Femur (tissue), 1 donor: ENCODE results near the gene ANGPTL4.
"Not testable (repeated sequence)": the region's sequence is repeated elsewhere in the genome, so short reads cannot be mapped to it uniquely, and the experiment has no call there.

Experiments used
- DNase-seq: peaks from one replicate; pipeline ENCODE4 v3.0.0-alpha.2; 2017

Gene ANGPTL4, protein sequence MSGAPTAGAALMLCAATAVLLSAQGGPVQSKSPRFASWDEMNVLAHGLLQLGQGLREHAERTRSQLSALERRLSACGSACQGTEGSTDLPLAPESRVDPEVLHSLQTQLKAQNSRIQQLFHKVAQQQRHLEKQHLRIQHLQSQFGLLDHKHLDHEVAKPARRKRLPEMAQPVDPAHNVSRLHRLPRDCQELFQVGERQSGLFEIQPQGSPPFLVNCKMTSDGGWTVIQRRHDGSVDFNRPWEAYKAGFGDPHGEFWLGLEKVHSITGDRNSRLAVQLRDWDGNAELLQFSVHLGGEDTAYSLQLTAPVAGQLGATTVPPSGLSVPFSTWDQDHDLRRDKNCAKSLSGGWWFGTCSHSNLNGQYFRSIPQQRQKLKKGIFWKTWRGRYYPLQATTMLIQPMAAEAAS

DNA sequence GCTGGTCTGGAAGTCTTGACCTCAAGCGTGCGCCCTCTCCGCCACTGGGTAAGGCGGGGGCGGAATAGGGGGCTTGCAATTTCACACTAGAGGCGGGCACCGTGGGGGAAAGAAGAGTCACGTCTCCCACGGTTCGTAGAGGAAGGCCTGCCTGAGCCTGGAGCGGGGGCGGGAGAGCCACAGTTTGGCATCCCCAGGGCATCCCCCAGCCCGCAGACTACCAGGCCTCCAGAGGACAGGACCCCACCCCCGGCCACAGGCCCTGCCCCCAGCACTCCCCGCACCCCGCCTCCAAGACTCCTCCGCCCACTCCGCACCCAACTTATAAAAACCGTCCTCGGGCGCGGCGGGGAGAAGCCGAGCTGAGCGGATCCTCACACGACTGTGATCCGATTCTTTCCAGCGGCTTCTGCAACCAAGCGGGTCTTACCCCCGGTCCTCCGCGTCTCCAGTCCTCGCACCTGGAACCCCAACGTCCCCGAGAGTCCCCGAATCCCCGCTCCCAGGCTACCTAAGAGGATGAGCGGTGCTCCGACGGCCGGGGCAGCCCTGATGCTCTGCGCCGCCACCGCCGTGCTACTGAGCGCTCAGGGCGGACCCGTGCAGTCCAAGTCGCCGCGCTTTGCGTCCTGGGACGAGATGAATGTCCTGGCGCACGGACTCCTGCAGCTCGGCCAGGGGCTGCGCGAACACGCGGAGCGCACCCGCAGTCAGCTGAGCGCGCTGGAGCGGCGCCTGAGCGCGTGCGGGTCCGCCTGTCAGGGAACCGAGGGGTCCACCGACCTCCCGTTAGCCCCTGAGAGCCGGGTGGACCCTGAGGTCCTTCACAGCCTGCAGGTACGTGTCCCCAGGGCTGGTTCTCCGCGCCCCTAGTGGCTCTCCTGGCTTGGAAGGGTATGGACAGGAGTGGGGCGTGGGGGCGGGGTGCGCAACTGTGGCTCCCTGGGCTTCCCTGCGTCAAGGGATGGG lies at the start of gene ANGPTL4:
Gene ANGPTL4 (plus strand): TSS at position 353 of the 969 bp plus-strand sequence. CDS start 167 bp downstream, at position 520.
- DNase-seq: peak; percentile 83

DNA sequence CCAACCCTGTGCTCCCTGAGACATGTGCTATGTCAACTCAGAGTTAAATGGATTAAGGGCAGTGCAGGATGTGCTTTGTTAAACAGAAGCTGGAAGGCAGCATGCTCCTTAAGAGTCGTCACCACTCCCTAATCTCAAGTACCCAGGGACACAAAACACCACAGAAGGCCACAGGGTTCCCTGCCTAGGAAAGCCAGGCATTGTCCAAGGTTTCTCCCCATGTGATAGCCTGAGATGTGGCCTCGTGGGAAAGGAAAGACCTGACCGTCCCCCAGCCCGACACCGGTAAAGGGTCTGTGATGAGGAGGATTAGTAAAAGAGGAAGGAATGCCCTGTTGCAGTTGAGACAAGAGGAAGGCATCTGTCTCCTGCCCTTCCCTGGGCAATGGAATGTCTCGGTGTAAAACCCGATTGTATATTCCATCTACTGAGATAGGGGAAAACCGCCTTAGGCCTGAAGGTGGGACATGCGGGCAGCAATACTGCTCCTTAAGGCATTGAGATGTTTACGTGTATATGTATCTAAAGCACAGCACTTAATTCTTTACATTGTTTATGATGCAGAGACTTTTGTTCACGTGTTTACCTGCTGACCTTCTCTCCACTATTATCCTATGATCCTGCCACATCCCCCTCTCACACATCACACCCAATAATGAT lies 48.8 kb upstream of the ANGPTL4 start:
- not testable (repeated sequence) for DNase-seq

DNA sequence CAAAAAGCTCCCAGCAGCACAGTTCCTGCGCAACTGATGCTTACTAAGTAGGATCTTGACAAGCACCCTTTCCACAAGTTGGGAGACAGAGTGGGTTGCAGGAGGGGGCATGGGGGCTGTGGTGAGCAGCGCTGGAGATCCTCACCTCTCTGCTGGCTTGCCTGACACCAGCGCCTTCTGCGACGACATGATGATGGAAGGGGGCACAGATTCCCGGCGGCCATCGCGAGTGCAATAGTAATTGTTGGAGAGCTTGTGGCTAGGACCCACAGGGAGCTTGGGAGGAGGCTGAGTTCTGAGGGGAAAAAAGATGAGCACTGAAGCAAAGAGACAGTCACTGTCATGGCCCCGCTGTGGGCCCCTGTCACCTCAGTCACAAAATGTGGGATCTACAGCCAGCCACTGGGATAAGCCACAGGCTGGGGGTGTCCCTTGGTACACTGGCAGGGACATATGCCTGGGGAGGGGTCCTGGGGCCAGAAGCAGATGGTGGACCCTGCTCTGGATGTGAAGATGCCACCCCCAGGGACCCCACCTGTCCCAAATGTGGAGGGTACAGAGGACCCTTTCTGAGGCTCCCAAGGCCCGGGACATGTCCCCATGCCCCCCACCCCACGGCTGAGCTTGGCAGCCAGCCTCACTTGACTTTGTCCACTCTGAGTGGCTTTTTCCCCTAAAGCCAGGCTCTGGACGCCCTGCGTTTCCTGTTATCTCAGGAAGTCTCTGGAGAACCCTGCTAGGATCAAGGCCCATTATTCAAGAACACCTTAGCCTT lies 47.4 kb upstream of the ANGPTL4 start:
- DNase-seq: no peak

DNA sequence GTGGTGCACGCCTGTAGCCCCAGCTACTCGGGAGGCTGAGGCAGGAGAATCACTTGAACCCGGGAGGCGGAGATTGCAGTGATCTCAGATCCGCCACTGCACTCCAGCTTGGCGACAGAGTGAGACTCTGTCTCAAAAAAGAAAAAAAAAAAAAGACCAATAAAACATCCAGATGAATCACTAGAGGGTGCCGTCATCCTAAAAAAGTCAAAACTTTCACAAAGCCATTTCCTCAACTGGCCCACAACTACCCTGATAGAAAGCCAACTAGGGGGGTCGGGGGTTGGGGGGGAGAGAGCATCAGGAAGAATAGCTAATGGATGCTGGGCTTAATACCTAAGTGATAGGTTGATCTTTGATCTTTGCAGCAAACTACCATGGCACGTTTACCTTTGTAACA lies 45.1 kb upstream of the ANGPTL4 start:
- not testable (repeated sequence) for DNase-seq

DNA sequence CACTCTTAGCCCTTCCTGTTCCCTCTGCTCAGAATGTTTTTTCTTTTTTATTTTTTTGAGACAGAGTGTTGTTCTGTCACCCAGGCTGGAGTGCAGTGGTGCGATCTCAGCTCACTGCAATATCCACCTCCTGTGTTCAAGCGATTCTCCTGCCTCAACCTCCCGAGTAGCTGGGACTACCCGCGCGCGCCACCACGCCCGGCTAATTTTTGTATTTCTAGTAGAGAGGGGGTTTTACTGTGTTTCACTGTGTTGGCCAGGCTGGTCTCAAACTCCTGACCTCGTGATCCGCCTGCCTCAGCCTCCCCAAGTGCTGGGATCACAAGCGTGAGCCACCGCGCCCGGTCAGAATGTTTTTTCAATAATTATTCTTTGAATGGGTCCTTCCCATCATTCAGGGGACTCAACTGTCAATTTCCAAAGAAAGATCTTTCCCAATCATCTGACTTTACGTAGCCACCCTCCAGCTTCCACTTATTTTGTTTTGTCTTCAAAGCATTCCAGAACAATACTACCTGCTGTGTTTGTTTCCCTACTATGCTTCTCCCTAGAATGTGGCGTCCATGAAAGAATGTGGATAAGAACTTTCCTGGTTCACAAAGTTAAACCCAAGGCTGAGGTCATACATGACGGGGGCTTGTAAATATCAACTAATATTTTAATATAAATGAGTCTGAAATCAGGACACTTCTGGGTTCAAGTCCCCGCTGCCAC lies 44.0 kb upstream of the ANGPTL4 start:
- no peak for DNase-seq

DNA sequence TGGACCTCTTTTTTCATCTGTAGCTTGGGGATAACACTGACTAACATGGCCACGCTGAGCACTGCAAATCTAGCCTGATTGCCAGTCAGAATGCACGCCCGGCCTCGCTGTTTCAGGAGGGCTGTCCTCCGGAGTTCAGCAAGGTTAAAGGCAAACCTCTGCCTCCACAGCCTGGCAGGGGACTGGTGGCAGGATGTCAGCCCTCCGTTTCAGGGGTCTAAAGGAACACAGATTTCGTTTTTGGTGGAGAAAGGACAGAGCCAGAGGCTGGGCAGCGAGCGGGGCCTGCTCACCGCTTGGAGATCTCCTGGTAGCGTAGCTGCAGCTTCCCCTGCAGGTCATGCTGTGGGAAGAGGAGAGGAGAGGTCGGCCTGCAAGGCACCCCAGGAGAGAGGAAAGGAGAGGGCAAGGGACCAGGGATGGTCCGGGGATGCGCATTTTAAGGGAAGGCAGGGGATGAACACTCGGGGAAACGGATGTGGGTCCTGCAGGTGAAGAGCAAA lies 43.3 kb upstream of the ANGPTL4 start:
- no peak for DNase-seq

DNA sequence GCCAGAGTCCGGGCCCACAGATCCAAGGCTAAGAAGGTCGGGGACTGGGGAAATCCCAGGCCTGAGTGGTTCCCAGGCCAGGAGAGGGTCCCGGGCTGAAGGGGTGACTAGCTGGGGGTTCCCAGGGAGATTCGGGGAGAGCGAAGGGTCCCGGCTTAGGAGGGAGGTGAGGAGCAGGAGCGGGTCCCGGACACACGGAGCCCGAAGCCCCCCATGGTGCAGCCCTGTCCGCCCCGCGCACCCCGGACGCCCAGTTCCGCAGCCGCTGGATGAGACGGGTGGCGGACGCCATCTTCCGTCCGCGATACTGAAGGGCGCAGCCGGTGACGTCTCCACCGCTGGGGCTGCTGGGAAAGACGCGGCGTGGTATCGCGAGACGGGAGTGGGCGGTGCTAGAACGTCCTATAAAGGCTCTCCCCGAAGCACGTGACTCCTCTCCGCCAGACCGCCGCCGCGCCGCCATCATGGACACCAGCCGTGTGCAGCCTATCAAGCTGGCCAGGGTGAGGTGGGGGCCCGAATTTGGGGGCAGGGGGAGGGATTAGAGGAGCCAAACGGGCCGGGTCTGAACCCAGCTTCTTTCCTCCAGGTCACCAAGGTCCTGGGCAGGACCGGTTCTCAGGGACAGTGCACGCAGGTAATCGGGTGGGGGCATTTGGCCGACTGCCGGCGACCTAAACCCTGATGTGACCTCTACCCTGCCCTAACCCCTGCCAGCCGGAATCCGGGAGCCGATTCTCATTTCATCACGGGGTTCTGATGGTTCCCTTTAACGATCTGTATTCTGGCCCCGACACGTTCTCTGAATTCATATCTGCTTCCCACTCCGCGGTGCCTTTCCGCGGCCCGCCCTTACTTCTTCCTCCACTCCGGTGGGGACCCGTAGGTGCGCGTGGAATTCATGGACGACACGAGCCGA lies 42.6 kb upstream of the ANGPTL4 start, which contains the start of the genes NDUFA7 and RPS28:
Gene NDUFA7 (minus strand): TSS at position 309 of the 919 bp plus-strand sequence. CDS start 17 bp downstream, at position 292.
Gene RPS28 (plus strand): TSS at position 430 of the 919 bp plus-strand sequence. CDS start 35 bp downstream, at position 465.
- peak; percentile 98 for DNase-seq

DNA sequence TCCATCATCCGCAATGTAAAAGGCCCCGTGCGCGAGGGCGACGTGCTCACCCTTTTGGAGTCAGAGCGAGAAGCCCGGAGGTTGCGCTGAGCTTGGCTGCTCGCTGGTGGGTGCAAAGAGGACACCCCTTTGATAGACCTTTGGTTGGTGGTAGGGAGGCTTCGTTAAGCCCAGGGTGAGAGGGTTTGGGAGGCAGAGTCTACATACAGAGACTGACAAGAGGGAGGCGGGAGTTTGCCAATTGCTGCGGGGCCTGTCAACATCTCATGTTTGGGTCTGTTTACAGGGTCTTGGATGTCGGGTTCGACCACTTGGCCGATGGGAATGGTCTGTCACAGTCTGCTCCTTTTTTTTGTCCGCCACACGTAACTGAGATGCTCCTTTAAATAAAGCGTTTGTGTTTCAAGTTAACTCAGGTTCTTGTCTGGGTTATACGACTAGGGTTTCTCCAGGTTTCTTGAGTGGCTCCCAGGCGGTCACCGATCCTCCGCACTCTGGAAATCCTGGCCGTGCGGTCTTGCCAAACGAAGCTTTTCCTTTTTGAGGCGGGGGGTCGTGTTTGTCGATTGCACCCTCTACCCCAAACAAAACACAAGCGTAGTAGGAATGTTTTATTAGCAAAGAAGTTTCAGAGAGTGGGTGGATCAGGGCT lies 41.8 kb upstream of the ANGPTL4 start:
- DNase-seq: no peak

DNA sequence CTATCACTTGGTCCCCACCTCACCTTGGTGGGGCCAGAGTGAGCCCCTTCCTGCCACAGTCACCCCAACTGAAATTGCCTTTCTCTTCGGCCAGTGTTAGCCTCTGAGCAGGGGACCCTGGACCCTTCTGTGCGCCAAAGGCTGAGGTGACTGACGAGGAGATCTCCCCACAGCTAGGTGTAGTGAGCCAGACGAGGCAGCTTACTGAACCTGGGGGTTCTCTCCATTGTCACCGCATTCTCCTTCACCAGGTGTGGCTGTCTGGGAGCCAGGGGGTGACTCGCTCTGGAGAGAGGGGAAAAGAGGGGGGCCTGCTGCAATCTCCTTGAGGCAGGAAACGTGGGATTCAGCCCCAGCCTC lies 41.3 kb upstream of the ANGPTL4 start:
- DNase-seq: no peak

DNA sequence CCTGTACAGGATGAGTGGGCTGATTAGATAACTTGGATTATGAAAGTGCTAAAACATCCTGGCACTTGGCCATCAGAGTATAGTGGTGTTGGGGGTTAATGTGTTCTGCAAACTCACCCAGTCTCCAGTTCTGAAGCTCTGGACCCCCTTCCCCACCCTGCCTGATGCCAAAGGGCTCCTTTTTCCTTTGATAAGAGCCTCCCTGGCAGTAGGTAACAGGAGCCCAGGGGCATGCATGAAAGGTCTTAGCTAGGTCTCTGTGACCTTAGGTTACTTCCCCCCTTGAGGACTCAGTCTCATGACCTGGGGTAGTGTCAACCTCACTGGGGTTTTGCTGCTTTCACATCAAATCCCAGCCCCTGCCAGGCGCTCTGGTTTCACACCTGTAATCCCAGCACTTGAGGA lies 40.2 kb upstream of the ANGPTL4 start:
- DNase-seq: no peak

DNA sequence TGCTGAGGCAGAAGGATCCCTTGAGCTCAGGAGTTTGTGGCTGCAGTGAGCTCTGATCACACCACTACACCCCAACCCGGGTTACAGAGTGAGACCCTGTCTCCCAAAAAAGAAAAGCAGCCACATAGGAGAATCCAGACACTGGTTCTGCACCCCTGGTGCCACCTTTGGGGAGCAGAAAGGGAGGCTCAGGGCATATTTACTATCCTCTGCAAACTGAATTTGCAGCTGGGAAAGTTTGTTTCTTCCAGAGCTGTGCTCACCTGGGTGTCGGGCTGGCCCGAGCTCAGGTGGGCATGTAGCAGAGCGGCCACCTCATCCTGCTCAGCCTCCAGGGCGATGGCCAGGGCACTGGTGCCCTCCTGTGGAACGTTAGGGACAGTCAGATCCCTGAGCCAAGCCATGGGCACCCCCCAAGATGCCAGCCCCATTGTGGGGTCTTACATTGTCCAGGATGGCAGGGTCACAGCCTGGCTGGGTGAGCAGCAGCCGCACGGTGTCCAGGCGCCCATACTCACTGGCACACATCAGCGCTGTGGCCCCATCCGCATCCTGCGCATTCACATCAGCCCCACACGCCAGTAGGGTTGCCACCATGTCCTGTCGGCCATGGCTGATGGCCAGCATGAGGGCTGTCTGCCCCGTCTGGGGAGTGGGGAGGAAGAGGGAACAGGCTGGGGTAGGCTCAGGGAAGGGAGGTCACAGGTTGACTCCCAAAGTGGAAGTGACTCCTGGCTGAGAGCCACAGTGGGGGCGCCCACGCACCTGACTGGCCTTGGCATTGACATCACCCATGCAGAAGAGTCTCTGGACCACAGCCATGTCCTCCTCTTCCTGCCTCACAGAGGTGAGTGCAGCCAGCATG lies 39.5 kb upstream of the ANGPTL4 start:
- DNase-seq: no peak

DNA sequence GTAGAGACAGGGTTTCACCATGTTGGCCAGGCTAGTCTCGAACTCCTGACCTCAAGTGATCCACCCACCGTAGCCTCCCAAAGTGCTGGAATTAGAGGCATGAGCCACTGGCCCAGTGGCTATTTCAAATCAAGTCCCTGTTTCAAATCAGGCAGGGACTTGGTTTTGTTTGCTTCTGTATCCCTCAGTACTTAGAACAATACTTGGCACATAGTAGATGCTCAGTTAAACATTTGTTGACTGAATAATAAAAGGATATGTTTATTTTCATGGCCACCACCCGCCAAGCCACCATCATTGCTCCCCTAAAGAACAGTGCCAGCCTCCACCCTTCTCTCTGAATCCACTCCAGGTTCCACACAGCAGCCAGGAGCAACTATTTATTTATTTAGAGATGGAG lies 38.5 kb upstream of the ANGPTL4 start:
- no peak for DNase-seq

DNA sequence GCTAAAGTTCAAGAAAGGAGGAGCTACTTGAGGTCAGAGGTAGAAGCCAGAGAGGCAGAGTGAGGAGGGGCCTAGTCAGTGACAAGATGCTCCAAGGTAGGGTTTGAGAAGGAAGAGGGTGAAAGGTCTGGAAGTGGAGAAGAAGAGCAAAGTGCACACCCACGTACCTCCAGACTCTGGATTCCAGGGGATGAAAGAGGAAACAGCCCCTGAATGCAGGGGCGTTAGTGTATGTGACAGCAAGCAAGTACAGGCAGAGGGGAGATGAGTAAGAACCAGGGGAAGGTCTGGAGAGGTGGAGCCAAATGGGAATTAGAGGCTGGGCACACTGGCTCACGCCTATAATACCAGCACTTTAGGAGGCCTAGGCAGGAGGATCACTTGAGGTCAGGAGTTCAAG lies 34.0 kb upstream of the ANGPTL4 start:
- no peak for DNase-seq

DNA sequence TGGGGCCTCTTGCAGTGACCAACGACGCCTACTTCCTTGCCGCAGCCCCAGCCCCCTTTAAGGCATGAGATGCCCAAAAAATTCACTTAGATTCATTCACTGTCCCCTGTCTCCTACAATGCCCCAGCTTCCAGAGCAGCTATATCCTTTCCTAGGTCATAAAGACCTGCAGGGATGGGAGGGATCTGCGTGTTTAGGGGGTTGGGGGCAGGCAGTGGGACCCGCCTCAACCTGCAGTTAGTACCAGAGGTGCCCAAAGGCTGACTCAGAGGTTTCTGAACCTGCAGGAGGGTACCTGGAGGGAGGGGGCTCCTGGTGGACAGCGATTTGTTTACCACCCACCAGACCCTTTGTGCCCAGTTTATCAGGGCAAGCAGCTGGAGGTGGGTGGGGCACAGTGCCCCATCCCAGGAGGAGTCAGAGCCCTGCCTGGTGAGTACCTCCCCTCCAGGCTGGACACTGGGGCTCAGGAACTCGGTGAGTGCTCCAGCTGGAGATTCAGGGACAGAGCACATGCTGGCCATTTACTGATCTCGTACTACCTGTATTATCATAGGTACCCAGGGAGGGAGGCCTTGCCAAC lies 32.6 kb upstream of the ANGPTL4 start:
- no peak for DNase-seq

DNA sequence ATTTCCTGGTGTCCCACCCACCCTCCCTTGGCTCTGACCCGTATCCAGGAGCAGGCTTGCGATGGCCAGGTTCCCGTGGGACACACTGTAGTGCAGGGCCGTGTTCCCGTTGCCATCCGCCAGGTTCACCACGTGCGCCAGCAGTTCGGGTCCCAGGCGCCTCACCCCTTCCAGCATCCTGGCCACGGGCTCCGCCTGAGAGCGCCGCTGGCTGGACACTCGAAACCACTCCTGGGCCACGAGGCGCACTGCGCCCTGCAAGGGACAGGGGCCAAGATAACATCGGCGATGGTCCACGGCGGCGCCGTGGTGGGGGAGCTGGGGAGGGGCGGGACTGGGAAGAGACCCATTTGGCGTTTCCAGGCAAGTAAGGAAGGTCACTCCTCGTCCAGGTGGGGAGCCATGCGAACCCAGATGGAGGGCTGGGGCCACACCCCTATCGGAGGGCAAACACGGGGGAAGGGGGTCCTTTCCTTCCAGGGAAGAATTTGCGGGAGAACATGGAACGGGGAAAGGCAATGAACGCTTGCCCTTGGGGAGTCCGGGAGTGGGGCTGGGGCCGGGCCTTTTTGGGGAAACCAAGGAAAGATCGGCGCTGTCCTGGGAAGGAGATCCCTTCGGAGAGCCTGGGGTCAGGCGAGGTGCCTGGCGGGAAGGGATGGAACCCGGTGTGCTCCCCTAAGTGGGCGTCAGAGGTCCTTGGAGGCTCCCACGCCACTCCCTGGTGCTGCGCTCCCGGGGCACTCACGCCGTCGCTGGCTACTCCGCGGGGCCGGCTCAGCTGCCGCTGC lies 30.8 kb upstream of the ANGPTL4 start:
- no peak for DNase-seq

DNA sequence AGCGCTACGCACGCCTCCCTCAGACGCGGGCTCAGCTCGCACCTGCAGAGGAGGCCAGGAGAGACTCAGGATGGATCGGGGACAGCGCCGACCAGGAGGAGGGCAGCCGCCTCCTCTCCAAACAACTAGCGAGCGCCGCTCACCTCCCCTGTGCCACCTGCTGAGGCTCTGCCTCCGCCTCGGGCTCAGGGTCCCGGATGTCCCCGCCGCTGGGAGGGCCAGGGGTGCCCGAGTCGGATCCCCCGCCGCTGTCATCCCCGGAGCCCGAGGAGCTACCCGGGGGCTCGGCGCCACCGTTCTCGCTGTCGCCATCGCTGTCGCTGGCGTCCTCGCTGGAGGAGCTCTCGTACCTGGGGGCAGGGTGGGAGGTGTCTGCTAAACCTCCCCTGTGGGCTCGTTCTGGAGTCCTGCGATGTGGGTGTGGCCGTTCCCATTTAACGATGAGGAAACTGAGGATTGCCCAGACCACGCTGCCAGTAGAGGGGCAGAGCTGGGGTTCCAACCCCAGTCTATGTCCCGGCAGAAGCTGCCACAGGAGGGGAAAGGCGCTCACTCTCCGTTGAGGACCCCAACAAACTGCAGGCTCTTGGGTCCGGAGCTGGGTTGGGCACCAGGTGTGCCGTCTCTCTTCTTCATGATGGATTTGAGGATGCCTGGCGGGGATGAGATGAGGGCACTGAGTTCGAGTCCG lies 30.0 kb upstream of the ANGPTL4 start:
- no peak for DNase-seq
